GM19395 (cell line): Measurements from ENCODE around the gene LORICRIN.
"Not testable (repeated sequence)": the region's sequence is repeated elsewhere in the genome, so short reads cannot be mapped to it uniquely, and the experiment has no call there.

Source experiments
- ATAC-seq: cut with Tn5 transposase; IDR thresholded peaks from one replicate; pipeline ENCODE4 v1.9.1; 2021; ENCODE audit warnings: mild to moderate bottlenecking, moderate library complexity; ENCODE audit not compliant: unreplicated experiment

The LORICRIN gene

GRCh38 chr1:153259387-153259786 is at the start of gene LORICRIN:
LORICRIN (plus strand) TSS chr1:153259687; CDS start chr1:153260950, 1,263 bp downstream.
- ATAC-seq = no peak

- no peak for ATAC-seq
Measured at GRCh38 chr1:153210206-153210605, 49.3 kb upstream of the LORICRIN start.

- ATAC-seq = no peak
Measured at GRCh38 chr1:153212201-153212600, 47.3 kb upstream of the LORICRIN start.

- no peak for ATAC-seq
Measured at GRCh38 chr1:153213519-153213918, 46.0 kb upstream of the LORICRIN start.

GRCh38 chr1:153217212-153217611 is 42.3 kb upstream of the LORICRIN start, which contains the start of gene PRR9:
PRR9 (plus strand) TSS chr1:153217584; CDS start chr1:153218145, 561 bp downstream.
- no peak for ATAC-seq

- no peak for ATAC-seq
Measured at GRCh38 chr1:153217744-153218416, 41.6 kb upstream of the LORICRIN start.

- no peak for ATAC-seq
Measured at GRCh38 chr1:153220606-153221303, 38.7 kb upstream of the LORICRIN start.

GRCh38 chr1:153223040-153223891 is 36.2 kb upstream of the LORICRIN start:
- ATAC-seq = peak; percentile 73

- no peak for ATAC-seq
Measured at GRCh38 chr1:153227810-153228209, 31.7 kb upstream of the LORICRIN start.

GRCh38 chr1:153228491-153228890 is 31.0 kb upstream of the LORICRIN start:
- ATAC-seq = no peak

GRCh38 chr1:153229076-153229829 is 30.2 kb upstream of the LORICRIN start:
- ATAC-seq = not testable (repeated sequence)

- ATAC-seq = no peak
Measured at GRCh38 chr1:153231363-153231762, 28.1 kb upstream of the LORICRIN start.

- ATAC-seq = no peak
Measured at GRCh38 chr1:153231785-153232184, 27.7 kb upstream of the LORICRIN start.

GRCh38 chr1:153232553-153232952 is 26.9 kb upstream of the LORICRIN start:
- ATAC-seq = no peak

- ATAC-seq = no peak
Measured at GRCh38 chr1:153233448-153233847, 26.0 kb upstream of the LORICRIN start.

- ATAC-seq = no peak
Measured at GRCh38 chr1:153238527-153238926, 21.0 kb upstream of the LORICRIN start.

GRCh38 chr1:153242160-153242559 is 17.3 kb upstream of the LORICRIN start:
- no peak for ATAC-seq

- ATAC-seq = no peak
Measured at GRCh38 chr1:153245466-153245865, 14.0 kb upstream of the LORICRIN start.

GRCh38 chr1:153246018-153246417 is 13.5 kb upstream of the LORICRIN start:
- ATAC-seq = no peak

GRCh38 chr1:153246825-153247224 is 12.7 kb upstream of the LORICRIN start:
- ATAC-seq = no peak
